ENCODE data around the gene PLCB2.

DNA sequence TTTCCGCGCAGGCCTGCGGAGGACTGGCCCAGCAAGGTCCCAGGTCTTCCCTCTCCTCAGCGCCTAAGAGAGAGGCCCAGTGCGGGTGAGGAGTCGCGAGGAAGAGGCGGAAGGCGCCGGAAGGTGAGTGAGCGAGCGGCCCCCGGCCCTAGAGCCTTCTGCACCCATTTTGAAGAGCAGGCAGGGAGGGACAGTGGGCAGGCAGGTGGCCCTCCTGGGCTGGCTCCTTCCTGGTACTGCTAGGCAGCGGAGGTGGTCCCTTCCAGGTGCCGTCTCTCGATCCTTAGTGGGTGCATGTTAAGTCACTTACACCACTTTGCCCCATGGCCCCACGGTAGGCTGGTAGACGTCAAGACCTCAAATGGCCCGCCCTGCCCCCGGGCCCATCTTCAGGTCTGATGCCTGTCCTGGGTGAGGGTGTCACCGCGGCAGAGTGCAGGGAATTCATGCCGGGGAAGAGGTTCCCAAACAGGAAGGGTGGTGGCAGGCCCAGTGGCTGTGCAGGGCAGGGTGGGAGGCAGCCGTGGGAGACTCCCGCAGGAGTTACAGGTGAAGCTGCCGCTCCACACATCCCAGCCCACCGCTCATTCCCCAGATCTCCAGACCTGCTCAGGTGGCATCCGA, 54.5 kb downstream of the PLCB2 start:
- TF ChIP-seq, protein P1, sequence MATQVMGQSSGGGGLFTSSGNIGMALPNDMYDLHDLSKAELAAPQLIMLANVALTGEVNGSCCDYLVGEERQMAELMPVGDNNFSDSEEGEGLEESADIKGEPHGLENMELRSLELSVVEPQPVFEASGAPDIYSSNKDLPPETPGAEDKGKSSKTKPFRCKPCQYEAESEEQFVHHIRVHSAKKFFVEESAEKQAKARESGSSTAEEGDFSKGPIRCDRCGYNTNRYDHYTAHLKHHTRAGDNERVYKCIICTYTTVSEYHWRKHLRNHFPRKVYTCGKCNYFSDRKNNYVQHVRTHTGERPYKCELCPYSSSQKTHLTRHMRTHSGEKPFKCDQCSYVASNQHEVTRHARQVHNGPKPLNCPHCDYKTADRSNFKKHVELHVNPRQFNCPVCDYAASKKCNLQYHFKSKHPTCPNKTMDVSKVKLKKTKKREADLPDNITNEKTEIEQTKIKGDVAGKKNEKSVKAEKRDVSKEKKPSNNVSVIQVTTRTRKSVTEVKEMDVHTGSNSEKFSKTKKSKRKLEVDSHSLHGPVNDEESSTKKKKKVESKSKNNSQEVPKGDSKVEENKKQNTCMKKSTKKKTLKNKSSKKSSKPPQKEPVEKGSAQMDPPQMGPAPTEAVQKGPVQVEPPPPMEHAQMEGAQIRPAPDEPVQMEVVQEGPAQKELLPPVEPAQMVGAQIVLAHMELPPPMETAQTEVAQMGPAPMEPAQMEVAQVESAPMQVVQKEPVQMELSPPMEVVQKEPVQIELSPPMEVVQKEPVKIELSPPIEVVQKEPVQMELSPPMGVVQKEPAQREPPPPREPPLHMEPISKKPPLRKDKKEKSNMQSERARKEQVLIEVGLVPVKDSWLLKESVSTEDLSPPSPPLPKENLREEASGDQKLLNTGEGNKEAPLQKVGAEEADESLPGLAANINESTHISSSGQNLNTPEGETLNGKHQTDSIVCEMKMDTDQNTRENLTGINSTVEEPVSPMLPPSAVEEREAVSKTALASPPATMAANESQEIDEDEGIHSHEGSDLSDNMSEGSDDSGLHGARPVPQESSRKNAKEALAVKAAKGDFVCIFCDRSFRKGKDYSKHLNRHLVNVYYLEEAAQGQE (IDR thresholded peaks at IDR 0.05; ENCODE audit: insufficient read depth in 1 of 2, low read depth in 2 of 2, low read length in 2 of 2), result no peak
- TF ChIP-seq TAF1 (IDR thresholded peaks at IDR 0.05; ENCODE audit: borderline replicate concordance, insufficient read depth, low read length) (no peak), POLR2AphosphoS5 (IDR thresholded peaks at IDR 0.05; ENCODE audit: low read depth, low read length) (no peak), FOXP2 (optimal IDR thresholded peaks at IDR 0.05; ENCODE audit: borderline replicate concordance, extremely low read depth, extremely low read length, insufficient read depth) (no peak)
